ENCODE measurements around the gene KCNN1.
A peak's percentile ranks its signal among the peaks of the same experiment; 100 is the strongest.

Gene KCNN1

GRCh38 chr19:17996826-17997316 is 30.0 kb downstream of the KCNN1 start:
- Mint-ChIP-seq H3K27me3 (ENCODE audit: low read depth, poor library complexity) (peaks cover 23% of the 10 kb centered on the region), H3K27ac (no peak overlapping the region), H3K9me3 (no peaks in the 10 kb centered on the region), H3K4me1 (peaks cover 5% of the 10 kb centered on the region), H3K4me3 (no peak overlapping the region), H3K36me3 (ENCODE audit: low read depth) (no peaks in the 10 kb centered on the region)
- peak; percentile 92 for DNase-seq
- peak; percentile 93 for TF ChIP-seq CTCF (IDR thresholded peaks at IDR 0.05)

GRCh38 chr19:17997969-17998826 is 31.3 kb downstream of the KCNN1 start:
- H3K36me3 Mint-ChIP-seq (ENCODE audit: low read depth), result no peaks in the 10 kb centered on the region
- peak; percentile 26 for TF ChIP-seq CTCF (IDR thresholded peaks at IDR 0.05)
- H3K9me3 Mint-ChIP-seq, result no peaks in the 10 kb centered on the region
- peaks cover 5% of the 10 kb centered on the region for H3K4me1 Mint-ChIP-seq
- no peak overlapping the region for H3K4me3 Mint-ChIP-seq
- DNase-seq, result peak; percentile 53
- no peak overlapping the region for H3K27ac Mint-ChIP-seq
- H3K27me3 Mint-ChIP-seq (ENCODE audit: low read depth, poor library complexity), result peaks cover 36% of the 10 kb centered on the region

DNA sequence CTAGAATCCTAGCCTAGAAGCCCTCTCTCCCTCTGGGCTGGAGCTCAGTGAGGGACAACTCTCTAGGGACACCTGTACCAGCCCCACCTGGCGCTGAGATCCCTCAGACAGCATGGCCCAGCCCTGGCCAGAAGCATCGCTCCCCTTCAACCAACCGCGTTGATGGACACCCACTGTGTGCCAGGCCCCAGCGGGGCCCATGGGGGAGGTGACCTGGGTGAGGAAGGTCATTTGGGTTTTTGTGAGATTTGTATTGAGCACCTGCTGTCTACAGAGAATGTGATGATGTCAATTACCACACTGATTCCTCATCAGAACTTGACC is 31.9 kb downstream of the KCNN1 start:
- no peak for DNase-seq
- peaks cover 42% of the 10 kb centered on the region for H3K27me3 Mint-ChIP-seq (ENCODE audit: low read depth, poor library complexity)
- no peaks in the 10 kb centered on the region for H3K9me3 Mint-ChIP-seq
- no peak overlapping the region for H3K27ac Mint-ChIP-seq
- no peak for TF ChIP-seq CTCF (IDR thresholded peaks at IDR 0.05)
- H3K36me3 Mint-ChIP-seq (ENCODE audit: low read depth), result no peaks in the 10 kb centered on the region
- H3K4me1 Mint-ChIP-seq, result peaks cover 5% of the 10 kb centered on the region
- no peak overlapping the region for H3K4me3 Mint-ChIP-seq

- H3K4me1 Mint-ChIP-seq, result peaks cover 5% of the 10 kb centered on the region
- H3K9me3 Mint-ChIP-seq, result no peaks in the 10 kb centered on the region
- peaks cover 42% of the 10 kb centered on the region for H3K27me3 Mint-ChIP-seq (ENCODE audit: low read depth, poor library complexity)
- H3K27ac Mint-ChIP-seq, result peak overlapping the region; percentile 64
- TF ChIP-seq CTCF (IDR thresholded peaks at IDR 0.05), result no peak
- no peak for DNase-seq
- H3K4me3 Mint-ChIP-seq, result peak overlapping the region; percentile 81
- no peaks in the 10 kb centered on the region for H3K36me3 Mint-ChIP-seq (ENCODE audit: low read depth)
These were observed 33.0 kb downstream of the KCNN1 start for GRCh38 chr19:17999684-18000479.

DNA sequence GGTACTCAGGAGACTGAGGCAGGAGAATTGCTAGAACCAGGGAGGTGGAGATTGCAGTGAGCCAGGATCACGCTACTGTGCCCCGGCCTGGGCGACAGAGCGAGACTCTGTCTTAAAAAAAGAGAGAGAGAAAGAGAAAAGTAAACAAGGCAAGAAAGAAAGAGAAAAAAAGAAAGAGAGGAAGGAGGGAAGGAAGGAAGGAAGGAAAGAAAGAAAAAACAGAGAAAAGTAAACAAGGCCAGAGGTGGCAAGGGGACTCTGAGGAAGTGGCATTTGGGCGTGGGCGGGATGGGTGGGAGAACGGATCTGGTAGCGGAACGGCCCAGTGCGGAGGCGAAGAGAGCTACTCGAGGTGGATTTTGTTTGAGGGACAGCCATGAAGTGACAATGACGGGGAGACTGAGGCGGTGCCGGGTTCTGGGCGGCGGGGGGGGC is 33.6 kb downstream of the KCNN1 start:
- H3K36me3 Mint-ChIP-seq (ENCODE audit: low read depth), result no peaks in the 10 kb centered on the region
- peak overlapping the region; percentile 81 for H3K4me3 Mint-ChIP-seq
- H3K9me3 Mint-ChIP-seq, result no peaks in the 10 kb centered on the region
- TF ChIP-seq CTCF (IDR thresholded peaks at IDR 0.05), result no peak
- H3K27me3 Mint-ChIP-seq (ENCODE audit: low read depth, poor library complexity), result peaks cover 42% of the 10 kb centered on the region
- H3K27ac Mint-ChIP-seq, result peak overlapping the region; percentile 64
- peaks cover 5% of the 10 kb centered on the region for H3K4me1 Mint-ChIP-seq
- DNase-seq, result no peak

Measured in nephron progenitor cell (in vitro differentiated cells).